HG03060 (cell line): ENCODE data around the gene ACKR2.
"Not testable (repeated sequence)": the region's sequence is repeated elsewhere in the genome, so short reads cannot be mapped to it uniquely, and the experiment has no call there.

ENCODE experiments used
- ATAC-seq: cut with Tn5 transposase; IDR thresholded peaks from one replicate; pipeline ENCODE4 v1.9.1; 2021; ENCODE audit warnings: low read depth, moderate number of reproducible peaks; ENCODE audit not compliant: unreplicated experiment

ACKR2 gene

GRCh38 chr3:42801048-42801620, 8.1 kb upstream of the ACKR2 start:
- ATAC-seq, result no peak

GRCh38 chr3:42801784-42802183, 7.5 kb upstream of the ACKR2 start:
- ATAC-seq, result no peak

GRCh38 chr3:42802876-42803413, 6.3 kb upstream of the ACKR2 start:
- ATAC-seq, result no peak

- ATAC-seq, result no peak
Observed at GRCh38 chr3:42803414-42804105, 5.7 kb upstream of the ACKR2 start.

GRCh38 chr3:42804106-42804830, 5.0 kb upstream of the ACKR2 start, which contains the start of gene HIGD1A:
Gene HIGD1A, minus strand, starts transcription at chr3:42804490. Its CDS starts 10,237 bp downstream, at chr3:42794253.
- ATAC-seq, result peak; percentile 79

- no peak for ATAC-seq
Observed at GRCh38 chr3:42804831-42805132, 4.5 kb upstream of the ACKR2 start.

- no peak for ATAC-seq
Observed at GRCh38 chr3:42805141-42805821, 4.0 kb upstream of the ACKR2 start.

GRCh38 chr3:42807929-42808328, 1.3 kb upstream of the ACKR2 start:
- ATAC-seq, result no peak

GRCh38 chr3:42810706-42811105, 1.5 kb downstream of the ACKR2 start:
- not testable (repeated sequence) for ATAC-seq

- ATAC-seq, result not testable (repeated sequence)
Observed at GRCh38 chr3:42811118-42811883, 2.1 kb downstream of the ACKR2 start.

- no peak for ATAC-seq
Observed at GRCh38 chr3:42814246-42814645, 5.0 kb downstream of the ACKR2 start.

- ATAC-seq, result no peak
Observed at GRCh38 chr3:42814914-42815507, 5.8 kb downstream of the ACKR2 start.

- no peak for ATAC-seq
Observed at GRCh38 chr3:42815826-42816225, 6.6 kb downstream of the ACKR2 start.

- no peak for ATAC-seq
Observed at GRCh38 chr3:42819351-42819965, 10.2 kb downstream of the ACKR2 start.

GRCh38 chr3:42820746-42821051, 11.5 kb downstream of the ACKR2 start:
- ATAC-seq, result no peak

- ATAC-seq, result no peak
Observed at GRCh38 chr3:42822828-42823227, 13.6 kb downstream of the ACKR2 start.

- ATAC-seq, result no peak
Observed at GRCh38 chr3:42823351-42823750, 14.1 kb downstream of the ACKR2 start.

- ATAC-seq, result no peak
Observed at GRCh38 chr3:42826141-42826540, 16.9 kb downstream of the ACKR2 start.

- no peak for ATAC-seq
Observed at GRCh38 chr3:42827023-42827422, 17.8 kb downstream of the ACKR2 start.

GRCh38 chr3:42827654-42828053, 18.4 kb downstream of the ACKR2 start:
- ATAC-seq, result no peak
